ENCODE data around the gene MFN2.

Gene MFN2

GRCh38 chr1:11960715-11961114 is 19.5 kb upstream of the MFN2 start:
- DNase-seq (ENCODE audit: low read depth): no peak

GRCh38 chr1:11961230-11961629 is 19.0 kb upstream of the MFN2 start:
- DNase-seq (ENCODE audit: low read depth): peak; percentile 80

GRCh38 chr1:11963622-11964021 is 16.6 kb upstream of the MFN2 start:
- no peak for DNase-seq (ENCODE audit: low read depth)

GRCh38 chr1:11964656-11965055 is 15.6 kb upstream of the MFN2 start:
- DNase-seq (ENCODE audit: low read depth): no peak

- peak; percentile 21 for DNase-seq (ENCODE audit: low read depth)
Measured at GRCh38 chr1:11967028-11967547, 13.2 kb upstream of the MFN2 start.

DNA sequence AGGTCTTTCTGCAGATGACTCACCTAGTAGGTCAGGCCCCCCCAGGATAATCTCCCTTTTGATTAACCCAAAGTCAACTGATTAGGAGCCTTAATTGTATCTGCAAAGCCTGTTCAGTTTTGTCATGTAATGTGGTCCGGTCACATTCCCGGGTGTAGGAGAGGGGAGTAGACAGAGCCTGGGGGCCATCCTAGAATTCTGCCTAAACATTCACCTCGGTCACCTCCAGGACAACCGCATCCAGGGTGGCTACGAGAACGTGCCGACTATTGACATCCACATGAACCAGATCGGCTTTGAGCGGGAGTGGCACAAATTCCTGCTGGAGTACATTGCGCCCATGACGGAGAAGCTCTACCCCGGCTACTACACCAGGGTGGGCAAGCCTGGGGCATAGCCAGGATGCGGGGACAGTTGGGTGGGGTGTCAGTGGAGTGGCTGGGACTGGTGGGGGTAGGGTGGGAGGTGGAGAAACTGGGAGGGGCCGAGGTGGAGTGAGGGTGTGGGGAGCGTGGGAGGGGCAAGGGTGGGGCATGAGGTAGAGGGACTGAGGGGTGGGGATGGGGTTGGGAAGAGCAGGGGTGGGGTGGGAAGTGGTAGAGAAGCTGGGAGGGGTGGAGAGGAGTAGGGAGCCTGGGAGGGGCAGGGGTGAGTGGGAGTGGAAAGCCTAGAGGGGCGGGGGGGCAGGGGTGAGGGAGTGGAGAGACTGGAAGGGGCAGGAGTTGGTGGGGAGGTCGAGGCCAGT is 9.6 kb upstream of the MFN2 start:
- DNase-seq (ENCODE audit: low read depth): no peak

DNA sequence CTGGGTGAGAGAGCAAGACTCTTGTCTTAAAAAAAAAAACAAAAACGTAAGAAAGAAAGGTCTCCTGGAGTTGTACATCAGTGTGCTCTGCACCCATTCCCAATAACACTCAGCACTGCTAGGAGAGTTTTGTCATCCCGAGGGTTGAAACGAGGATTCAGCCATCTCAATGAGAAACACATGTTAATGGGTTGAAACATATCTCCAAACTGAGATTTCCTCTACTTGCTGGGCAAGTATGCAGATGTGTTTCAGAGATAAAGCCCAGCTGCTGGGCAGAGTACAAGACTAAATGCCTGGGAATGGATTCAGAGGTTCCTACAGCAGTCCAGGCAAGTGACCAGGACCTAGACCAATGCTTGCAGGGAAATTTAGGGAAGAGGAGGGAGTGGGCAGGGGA is 2.6 kb upstream of the MFN2 start:
- DNase-seq (ENCODE audit: low read depth): no peak

DNA sequence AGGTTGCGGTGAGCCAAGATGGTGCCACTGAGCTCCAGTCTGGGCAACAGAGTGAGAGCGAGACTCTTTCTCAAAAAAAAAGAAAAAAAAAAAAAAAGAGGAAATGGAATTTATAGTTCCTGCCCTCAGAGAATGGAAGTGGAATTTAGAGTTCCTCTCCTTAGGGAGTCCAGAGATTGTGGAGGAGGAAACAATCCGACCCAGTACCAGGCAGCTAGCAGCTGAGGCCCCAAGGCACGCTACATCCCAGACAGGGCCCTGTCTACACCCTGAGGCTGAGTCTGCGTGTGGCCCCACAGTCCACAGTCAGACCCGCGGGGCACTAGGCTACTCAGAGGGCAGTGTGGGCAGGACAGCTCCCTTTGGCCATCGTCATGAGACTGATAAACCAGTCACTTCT is 1.9 kb upstream of the MFN2 start:
- DNase-seq (ENCODE audit: low read depth): no peak

GRCh38 chr1:11979028-11979850 is 1.0 kb upstream of the MFN2 start:
- DNase-seq (ENCODE audit: low read depth): no peak

- no peak for DNase-seq (ENCODE audit: low read depth)
Measured at GRCh38 chr1:11980676-11980972, 380 bp downstream of the MFN2 start.

- DNase-seq (ENCODE audit: low read depth): no peak
Measured at GRCh38 chr1:11981378-11982009, 1.2 kb downstream of the MFN2 start.

GRCh38 chr1:11982010-11982392 is 1.8 kb downstream of the MFN2 start:
- DNase-seq (ENCODE audit: low read depth): peak; percentile 39

DNA sequence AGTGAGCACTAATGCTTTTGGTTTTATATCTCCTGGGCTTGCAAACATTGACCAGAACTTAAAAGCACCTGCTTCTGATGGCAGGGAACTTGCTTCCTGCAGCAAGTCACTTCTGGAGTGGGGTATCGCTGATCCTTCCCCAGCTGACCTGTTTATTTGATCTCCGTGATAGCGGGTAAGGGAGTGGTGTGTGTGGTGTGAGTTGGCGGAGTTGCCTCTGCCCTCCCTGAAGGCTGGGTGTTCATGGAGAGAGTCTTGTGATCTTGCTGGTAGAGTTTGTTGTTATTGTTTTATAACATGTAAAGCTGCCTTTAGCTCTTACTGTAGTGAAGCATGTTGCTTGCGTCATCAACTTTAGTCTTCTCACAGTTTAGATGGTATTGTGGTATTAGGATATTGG is 3.9 kb downstream of the MFN2 start:
- no peak for DNase-seq (ENCODE audit: low read depth)

- DNase-seq (ENCODE audit: low read depth): no peak
Measured at GRCh38 chr1:11984576-11984975, 4.3 kb downstream of the MFN2 start.

- DNase-seq (ENCODE audit: low read depth): no peak
Measured at GRCh38 chr1:11985171-11985570, 4.9 kb downstream of the MFN2 start.

DNA sequence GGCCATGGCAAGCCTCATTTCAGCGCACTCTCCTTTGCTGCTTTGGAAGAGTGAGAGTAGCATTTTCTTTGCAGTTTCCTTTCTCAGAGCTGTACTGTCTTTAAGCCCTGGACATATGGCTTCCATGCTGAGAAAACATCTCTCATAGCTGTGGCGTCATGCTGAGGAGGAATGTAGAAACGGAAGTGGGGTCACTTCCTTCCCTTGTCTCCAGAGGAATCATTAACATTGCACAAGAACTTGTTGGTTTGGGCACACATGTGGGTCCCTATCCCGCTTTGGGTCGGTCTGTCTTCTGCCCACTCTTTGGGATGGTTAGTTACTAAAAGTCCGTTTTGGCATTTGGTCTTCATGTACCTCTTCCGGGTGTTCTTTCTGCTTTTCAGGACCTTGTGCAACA is 5.6 kb downstream of the MFN2 start:
- peak; percentile 91 for DNase-seq (ENCODE audit: low read depth)

DNA sequence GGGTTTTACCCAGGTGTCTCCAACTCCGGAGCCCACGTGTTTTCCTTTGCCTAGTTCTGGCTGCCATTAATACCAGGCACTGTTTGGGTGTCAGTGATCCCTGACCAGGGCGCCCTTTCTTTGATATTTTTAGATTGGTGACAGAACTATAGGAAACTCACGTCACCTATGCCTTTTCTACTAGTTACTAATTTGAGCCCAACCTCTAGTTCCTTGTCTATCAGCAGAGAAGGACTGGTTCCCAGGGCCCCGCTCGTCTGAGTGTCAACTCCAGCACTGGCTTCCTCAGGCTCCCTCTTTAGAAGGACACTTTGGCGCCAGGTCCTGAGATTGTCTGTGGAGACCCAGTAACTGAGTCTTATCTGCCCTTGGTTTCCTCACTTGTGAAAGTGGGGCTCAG is 9.4 kb downstream of the MFN2 start:
- DNase-seq (ENCODE audit: low read depth): no peak

- peak; percentile 46 for DNase-seq (ENCODE audit: low read depth)
Measured at GRCh38 chr1:11990303-11991032, 10.2 kb downstream of the MFN2 start.

DNA sequence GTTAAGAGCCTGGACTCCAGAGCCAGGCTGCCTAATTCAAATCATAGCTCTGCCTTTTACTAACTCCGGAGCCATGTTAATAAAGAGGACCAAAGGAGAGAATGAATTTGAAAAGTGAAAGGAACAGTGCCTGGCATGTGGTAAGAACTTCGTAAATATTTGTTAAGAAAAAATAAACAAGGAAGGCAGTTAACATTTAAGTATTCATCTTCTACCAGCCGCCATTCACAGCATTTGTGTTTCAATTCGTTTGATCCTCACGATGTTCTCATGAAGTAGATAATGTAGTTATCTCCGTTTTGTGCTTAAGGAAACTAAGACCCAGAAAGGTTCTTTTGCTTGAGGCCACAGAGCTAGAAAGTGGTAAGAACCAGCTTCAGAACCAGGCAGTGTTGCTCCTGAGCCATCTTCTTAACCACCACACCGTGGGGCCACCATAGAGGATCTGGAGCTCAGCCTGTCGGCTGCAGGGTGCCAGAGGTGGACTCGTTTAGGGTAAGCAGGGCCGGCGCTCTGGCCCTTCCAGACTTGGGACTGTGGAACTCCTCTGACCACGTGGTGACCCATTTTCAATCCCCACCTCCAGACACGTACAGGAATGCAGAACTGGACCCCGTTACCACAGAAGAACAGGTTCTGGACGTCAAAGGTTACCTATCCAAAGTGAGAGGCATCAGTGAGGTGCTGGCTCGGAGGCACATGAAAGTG is 11.9 kb downstream of the MFN2 start:
- DNase-seq (ENCODE audit: low read depth): no peak

GRCh38 chr1:11997081-11997850 is 17.0 kb downstream of the MFN2 start:
- no peak for DNase-seq (ENCODE audit: low read depth)

- DNase-seq (ENCODE audit: low read depth): no peak
Measured at GRCh38 chr1:11998636-11999035, 18.4 kb downstream of the MFN2 start.
